H54 (cell line): ENCODE data around the gene TLE6.
"Not testable (repeated sequence)": the region's sequence is repeated elsewhere in the genome, so short reads cannot be mapped to it uniquely, and the experiment has no call there.

Source experiments
- DNase-seq: peaks from one replicate; pipeline ENCODE4 v3.0.0; 2011; ENCODE audit warnings: low spot score, mixed read lengths; ENCODE audit not compliant: insufficient read length
- FAIRE-seq: peaks from 3 replicates; lab custom pipeline; 2011; peaks lifted over from hg19 to GRCh38; lab: Jason Lieb, UNC
- POLR2A ChIP-seq: IDR thresholded peaks from 2 replicates; pipeline ENCODE4 v1.6.1; 2011; ENCODE audit warnings: low read depth, mild to moderate bottlenecking, low read length

Gene TLE6

GRCh38 chr19:2977001-2977745 is at the start of gene TLE6:
Gene TLE6, plus strand, starts transcription at chr19:2977564. Its CDS starts 670 bp downstream, at chr19:2978234.
- FAIRE-seq (no peak), DNase-seq (peak; percentile 100)
- no peak; the same call in none of the 2 replicates for TF ChIP-seq POLR2A

- DNase-seq, result no peak
- TF ChIP-seq POLR2A, result no peak
- no peak for FAIRE-seq
Observed at GRCh38 chr19:2933490-2933910, 43.9 kb upstream of the TLE6 start.

- not testable (repeated sequence) for DNase-seq, FAIRE-seq
Observed at GRCh38 chr19:2935863-2936262, 41.5 kb upstream of the TLE6 start.

GRCh38 chr19:2942928-2943640 is 34.3 kb upstream of the TLE6 start:
- FAIRE-seq, result no peak
- DNase-seq, result no peak
- no peak for TF ChIP-seq POLR2A

GRCh38 chr19:2944403-2944774 is 33.0 kb upstream of the TLE6 start:
- TF ChIP-seq POLR2A, result no peak
- DNase-seq (no peak), FAIRE-seq (no peak)

DNA sequence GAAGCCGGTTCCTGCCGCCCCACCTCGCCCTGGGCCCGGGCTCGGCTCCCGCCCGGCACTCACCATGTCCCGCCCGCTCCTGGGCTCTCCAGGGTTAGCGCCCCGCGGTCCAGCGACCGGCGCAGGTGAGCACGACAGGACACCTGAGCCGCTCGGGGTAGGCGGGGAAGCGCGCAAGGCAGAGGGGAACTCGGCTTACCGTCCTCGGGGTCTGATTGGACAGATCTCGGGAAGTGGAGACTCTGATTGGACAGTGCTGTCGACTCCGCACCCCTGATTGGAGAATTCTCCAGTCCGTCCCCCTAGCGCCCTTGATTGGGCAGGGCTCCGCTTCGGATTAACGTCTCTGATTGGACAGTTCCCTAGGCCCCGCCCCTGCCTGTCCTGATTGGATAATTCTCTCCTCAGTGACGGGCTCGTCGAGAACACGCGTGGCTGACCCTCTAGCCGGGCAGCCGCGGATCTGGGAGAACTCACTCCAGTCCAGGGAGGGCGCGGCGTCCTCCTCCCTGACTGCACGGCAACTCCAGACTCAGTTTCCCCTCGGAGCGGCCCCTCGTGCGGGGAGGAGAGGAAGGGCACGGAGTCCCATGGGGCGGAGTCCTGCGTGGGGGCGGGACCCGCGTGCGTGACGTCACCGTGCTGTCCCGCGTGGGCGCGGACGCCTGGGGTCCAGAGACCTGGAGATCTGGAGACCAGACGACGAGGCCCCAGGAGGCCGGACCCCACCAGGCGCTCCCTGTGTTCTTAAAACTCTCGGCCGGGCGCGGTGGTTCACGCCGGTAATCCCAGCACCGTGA is 32.4 kb upstream of the TLE6 start, which contains the start of gene ZNF77:
Gene ZNF77 (minus strand): TSS at position 197 of the 800 bp plus-strand sequence. CDS start 131 bp downstream, at position 66.
- DNase-seq (peak; percentile 100), FAIRE-seq (peak; percentile 97)
- peak; percentile 70 for TF ChIP-seq POLR2A

DNA sequence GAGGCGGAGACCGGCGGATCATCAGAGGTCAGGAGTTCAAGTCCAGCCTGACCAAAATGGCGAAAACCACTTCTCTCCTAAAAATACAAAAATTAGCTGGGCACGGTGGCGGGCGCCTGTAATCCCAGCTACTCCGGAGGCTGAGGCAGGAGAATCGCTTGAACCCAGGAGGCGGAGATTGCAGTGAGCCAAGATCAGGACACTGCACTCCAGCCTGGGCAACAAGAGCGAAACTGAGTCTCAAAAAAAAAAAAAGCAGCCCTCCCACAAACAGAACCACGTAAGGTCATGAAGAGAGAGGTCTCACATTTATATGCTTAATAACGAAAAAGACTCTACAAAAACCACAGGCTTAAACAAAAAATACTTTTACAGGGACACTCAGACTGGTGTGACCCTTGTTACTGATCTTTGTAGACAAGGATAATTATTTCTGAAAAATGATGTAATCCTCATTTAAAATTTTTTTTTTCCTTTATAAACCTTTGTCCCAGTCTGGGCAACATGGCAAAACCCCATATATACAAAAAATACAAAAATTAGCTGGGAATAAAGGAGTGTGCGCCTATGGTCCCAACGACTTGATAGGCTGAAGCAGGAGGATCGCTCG is 31.7 kb upstream of the TLE6 start:
- no peak for DNase-seq
- no peak for TF ChIP-seq POLR2A
- FAIRE-seq, result no peak

DNA sequence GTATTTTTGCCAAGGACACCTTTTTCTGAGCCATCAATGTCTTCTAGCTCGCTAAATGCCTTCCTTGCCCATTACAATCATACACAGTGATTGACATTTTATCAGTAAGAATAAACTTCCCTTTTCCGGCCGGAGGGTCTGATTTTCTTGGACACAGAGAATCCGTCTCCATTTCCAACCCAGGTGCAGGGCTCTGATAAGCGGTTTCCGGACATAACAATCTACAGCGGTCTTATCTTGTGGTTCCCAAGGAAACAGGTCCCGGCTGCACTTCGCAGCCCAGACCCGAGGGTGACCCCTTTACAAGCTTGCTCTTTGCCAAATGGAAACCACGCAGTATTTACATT is 27.5 kb upstream of the TLE6 start:
- peak; percentile 45 for DNase-seq
- no peak for TF ChIP-seq POLR2A
- no peak for FAIRE-seq

DNA sequence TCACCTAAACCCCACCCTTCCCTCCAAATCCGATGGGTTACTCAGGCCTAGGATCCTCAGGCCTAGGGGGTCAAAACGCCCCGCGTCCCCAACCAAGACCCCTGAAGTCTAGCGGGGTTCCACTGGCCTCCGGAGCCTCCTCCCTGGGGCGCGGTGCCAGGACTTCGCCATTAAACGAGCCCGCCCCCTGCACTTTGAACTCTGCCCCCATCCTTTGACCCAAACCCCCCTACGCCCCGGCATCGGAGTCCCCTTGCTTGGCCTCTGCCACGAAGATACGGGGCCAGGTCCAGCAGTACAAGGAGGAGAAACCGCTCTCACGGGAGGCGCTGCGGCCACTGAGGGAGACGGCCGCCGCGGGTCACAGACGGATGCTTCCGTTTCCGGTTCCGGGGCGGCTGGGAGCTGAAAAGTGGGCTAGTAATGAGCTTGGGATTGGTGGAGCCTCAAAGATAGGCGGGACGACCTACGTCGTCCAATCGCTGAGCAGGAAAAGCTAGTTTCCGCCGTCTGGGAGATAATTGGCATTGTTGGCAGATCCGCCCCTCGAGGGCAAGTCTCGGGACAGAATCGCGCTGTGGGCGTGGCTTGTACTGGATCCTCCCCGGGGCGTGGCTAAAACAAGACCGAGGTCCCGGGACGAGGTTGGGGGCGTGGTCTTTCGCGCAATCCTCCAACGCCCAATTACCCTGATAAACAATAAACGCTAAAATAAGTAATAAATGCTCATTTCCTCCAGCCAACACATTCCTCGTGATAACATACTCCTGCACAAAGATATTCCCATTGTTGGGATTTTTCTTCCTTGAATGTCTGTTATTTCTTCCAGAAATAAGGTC is 26.9 kb upstream of the TLE6 start:
- peak; percentile 95 for TF ChIP-seq POLR2A
- peak; percentile 98 for FAIRE-seq
- peak; percentile 100 for DNase-seq

GRCh38 chr19:2952953-2953481 is 24.3 kb upstream of the TLE6 start:
- TF ChIP-seq POLR2A, result no peak
- FAIRE-seq (no peak), DNase-seq (no peak)

GRCh38 chr19:2957160-2957559 is 20.2 kb upstream of the TLE6 start:
- TF ChIP-seq POLR2A, result no peak
- no peak for FAIRE-seq

GRCh38 chr19:2960120-2960519 is 17.2 kb upstream of the TLE6 start:
- no peak for DNase-seq
- TF ChIP-seq POLR2A, result no peak
- no peak for FAIRE-seq

More at GRCh38 chr19:2957160-2957559, 20.2 kb upstream of the TLE6 start:
- DNase-seq, result no peak
